ENCODE measurements around the gene RUNX2. TPM values are rescaled to one million over a fixed set of nuclear protein-coding genes. Genes with fewer than 3 reads are reported as not detected.
A peak's percentile ranks its signal among the peaks of the same experiment; 100 is the strongest.

RUNX2 gene
- total and polyA plus RNA-seq, 9 of the 15 experiments (the other 6 are each of a cell fraction or from before 2014, with no cell fraction given): 0.29 to 1.00 (median 0.43) TPM

GRCh38 chr6:45421709-45422502, 93.8 kb downstream of the RUNX2 start (continued):
- 0 out of 6 replicates have a peak, but pooled peaks of 1 of the 3 experiments have one; percentile 27 for TF ChIP-seq ZBTB11 (CRISPR knock-in tag; IDR thresholded peaks at IDR 0.05)
- TF ChIP-seq HOXB6 (CRISPR knock-in tag; IDR thresholded peaks at IDR 0.05; ENCODE audit: borderline replicate concordance): no peak
- TF ChIP-seq MYBL2 (IDR thresholded peaks at IDR 0.05; ENCODE audit: low read depth): no peak
- no peak for TF ChIP-seq MYBL2 (CRISPR knock-in tag; IDR thresholded peaks at IDR 0.05; ENCODE audit: borderline replicate concordance)
- no peak for TF ChIP-seq RREB1 (CRISPR knock-in tag; IDR thresholded peaks at IDR 0.05)
- TF ChIP-seq KLF16 (IDR thresholded peaks at IDR 0.05): no peak

Data from K562 (cell line).